ENCODE measurements around the gene GIMAP8. TPM values are rescaled to one million over a fixed set of nuclear protein-coding genes. Genes with fewer than 3 reads are reported as not detected.
"Not testable (repeated sequence)": the region's sequence is repeated elsewhere in the genome, so short reads cannot be mapped to it uniquely, and the experiment has no call there.

GIMAP8 gene
- total RNA-seq, 1 donor from 2014 or later, result under 0.01 TPM

DNA sequence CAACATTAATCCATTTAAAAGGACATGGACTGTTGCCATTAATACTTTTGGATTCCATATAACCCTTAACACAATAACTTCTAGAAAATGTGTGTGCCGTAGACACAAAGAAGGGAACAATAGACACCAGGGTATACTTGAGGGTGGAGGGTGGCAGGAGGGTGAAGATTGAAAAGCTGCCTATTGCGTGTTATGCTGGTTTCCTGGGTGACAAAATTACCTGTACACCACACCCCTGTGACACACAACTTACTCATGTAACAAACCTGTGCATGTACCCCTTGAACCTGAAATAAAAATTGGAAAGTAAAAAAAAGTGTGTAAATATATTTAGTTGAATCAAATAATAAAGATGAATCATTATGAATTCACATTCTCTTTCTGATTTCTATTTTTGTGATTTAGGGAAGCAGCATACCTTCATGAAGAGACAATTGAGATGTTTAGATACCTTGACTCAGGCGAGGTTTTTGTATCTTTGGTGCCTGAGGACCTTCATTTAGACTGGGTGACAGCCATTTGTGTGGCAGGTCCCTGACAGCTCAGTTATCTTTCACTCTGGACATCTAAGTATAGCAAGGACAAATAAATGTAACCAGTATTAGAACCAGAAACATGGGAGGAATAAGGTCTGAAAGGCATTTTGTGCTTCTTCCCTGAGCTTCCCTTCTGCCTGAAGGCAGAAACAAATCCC, 28.7 kb downstream of the GIMAP8 start:
- Histone ChIP-seq H3K36me3 (ENCODE audit: control insufficient read depth, insufficient read depth, low read length) (no peaks in the 10 kb centered on the region), H3K27me3 (ENCODE audit: control insufficient read depth, insufficient read depth, low read length) (no peaks in the 10 kb centered on the region), H3K4me3 (ENCODE audit: low read depth, low read length) (no peak overlapping the region)
- FAIRE-seq (no peak), DNase-seq (ENCODE audit: low read depth) (peak; percentile 98)
- TF ChIP-seq CTCF (IDR thresholded peaks at IDR 0.05; ENCODE audit: insufficient read depth, low read length, severe bottlenecking), result no peak

DNA sequence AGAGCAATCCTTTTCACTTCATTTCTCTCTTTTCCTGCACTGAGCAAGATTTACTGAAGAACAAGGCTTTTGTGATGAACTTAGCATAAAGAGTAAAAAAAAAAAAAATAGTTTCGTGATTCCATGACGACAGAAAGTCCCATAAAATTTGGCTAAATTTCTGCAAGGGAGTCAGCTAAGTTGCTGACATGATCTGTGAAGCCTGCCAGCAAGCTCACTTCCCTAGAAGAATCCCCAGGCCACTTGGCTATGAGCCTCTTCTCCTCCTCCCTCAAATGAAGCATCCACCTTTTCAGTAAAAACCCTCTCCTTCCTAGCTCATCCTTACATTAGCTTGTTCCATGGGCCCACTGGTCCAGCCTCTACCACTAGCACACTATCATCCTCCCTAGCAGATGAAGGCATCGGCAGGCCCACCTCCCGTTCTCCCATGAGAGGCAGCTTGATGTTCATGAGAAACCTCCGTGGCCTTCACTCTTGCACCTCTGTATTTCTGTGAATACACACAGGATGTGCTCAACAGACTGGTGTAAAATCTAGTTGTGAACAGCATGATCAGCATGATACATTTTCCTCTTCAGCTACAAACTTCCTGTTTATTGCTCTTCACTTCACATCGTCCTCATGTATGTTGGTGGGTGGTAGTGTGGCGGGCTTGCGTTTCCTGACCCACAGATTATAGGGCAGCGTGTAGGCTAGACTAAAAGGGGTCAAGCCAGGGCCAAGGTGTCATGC, 30.9 kb downstream of the GIMAP8 start:
- FAIRE-seq (no peak), DNase-seq (ENCODE audit: low read depth) (no peak)
- no peak for TF ChIP-seq CTCF (IDR thresholded peaks at IDR 0.05; ENCODE audit: insufficient read depth, low read length, severe bottlenecking)
- Histone ChIP-seq H3K36me3 (ENCODE audit: control insufficient read depth, insufficient read depth, low read length) (no peaks in the 10 kb centered on the region), H3K4me3 (ENCODE audit: low read depth, low read length) (no peak overlapping the region), H3K27me3 (ENCODE audit: control insufficient read depth, insufficient read depth, low read length) (no peaks in the 10 kb centered on the region)

DNA sequence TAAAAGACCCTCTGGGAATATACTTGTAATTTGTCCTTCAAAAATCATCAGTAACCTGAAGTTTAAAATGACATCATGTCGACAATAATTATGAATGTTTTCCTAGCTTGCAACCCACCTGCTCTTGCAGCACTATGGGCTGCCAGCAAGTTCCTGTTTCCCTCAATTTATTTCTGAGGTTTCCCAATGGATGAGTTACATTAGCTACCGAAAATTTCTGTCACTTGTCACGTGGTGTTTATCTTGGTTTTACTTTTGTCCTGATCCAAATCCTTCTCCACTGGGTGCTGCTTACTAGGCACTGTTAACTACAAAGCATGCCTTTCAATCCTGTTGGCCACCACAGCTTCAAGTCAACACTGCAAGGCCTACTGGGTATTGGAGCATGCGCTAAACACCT, 31.5 kb downstream of the GIMAP8 start:
- no peak for TF ChIP-seq CTCF (IDR thresholded peaks at IDR 0.05; ENCODE audit: insufficient read depth, low read length, severe bottlenecking)

DNA sequence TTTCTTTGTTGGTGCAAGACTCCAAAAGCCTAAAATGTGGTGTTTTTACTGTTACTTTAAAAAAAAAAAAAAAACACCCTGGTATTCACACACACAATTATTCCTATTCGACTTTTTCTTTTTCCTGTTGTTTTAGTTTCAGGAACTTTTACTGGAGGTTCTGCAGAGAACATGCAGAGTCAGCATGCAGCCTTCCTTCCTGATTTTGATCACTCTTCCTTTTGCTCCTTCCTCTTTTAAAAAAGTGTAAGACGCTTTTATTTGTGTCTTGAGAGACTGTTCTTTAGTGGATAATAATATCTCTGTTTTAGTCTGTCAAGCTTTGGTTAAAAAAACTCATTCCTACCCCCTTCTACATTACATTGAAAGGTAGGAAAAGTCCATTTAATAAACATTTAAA, 33.1 kb downstream of the GIMAP8 start:
- H3K36me3 ChIP-seq (ENCODE audit: control insufficient read depth, insufficient read depth, low read length); H3K27me3 ChIP-seq (ENCODE audit: control insufficient read depth, insufficient read depth, low read length); FAIRE-seq; H3K4me3 ChIP-seq (ENCODE audit: low read depth, low read length); DNase-seq (ENCODE audit: low read depth): not testable (repeated sequence)

More for the DNA sequence above, 31.5 kb downstream of the GIMAP8 start:
- DNase-seq (ENCODE audit: low read depth) (no peak), FAIRE-seq (peak; percentile 93)
- no peaks in the 10 kb centered on the region for H3K27me3 ChIP-seq (ENCODE audit: control insufficient read depth, insufficient read depth, low read length)
- H3K4me3 ChIP-seq (ENCODE audit: low read depth, low read length), result no peak overlapping the region
- no peaks in the 10 kb centered on the region for H3K36me3 ChIP-seq (ENCODE audit: control insufficient read depth, insufficient read depth, low read length)

GRCh38 chr7:150484071-150484470, 33.6 kb downstream of the GIMAP8 start:
- not testable (repeated sequence) for DNase-seq (ENCODE audit: low read depth); H3K27me3 ChIP-seq (ENCODE audit: control insufficient read depth, insufficient read depth, low read length)
- peak; percentile 32 for FAIRE-seq

DNA sequence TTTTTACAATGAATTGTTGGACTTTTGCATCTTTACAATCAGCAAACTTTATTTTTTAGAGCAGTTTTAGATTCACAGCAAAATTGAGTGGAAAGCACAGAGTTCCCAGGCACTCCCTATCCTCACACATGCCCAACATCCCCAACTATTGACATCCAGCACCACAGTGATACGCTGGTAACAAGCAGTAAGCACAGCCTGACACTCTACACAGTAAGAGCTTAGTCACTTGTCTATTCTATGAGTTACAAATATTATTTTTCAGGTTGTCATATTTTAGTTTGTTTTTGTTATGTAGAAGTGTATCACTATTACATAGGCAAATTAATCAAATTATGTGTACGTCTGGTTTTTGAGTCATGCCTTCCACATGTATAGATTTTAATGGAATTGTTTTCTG, 37.2 kb downstream of the GIMAP8 start:
- DNase-seq (ENCODE audit: low read depth), result no peak
- Histone ChIP-seq H3K27me3 (ENCODE audit: control insufficient read depth, insufficient read depth, low read length) (no peaks in the 10 kb centered on the region), H3K36me3 (ENCODE audit: control insufficient read depth, insufficient read depth, low read length) (no peaks in the 10 kb centered on the region), H3K4me3 (ENCODE audit: low read depth, low read length) (no peak overlapping the region)
- TF ChIP-seq CTCF (IDR thresholded peaks at IDR 0.05; ENCODE audit: insufficient read depth, low read length, severe bottlenecking), result no peak
- FAIRE-seq, result no peak

More at GRCh38 chr7:150484071-150484470, 33.6 kb downstream of the GIMAP8 start:
- not testable (repeated sequence) for H3K4me3 ChIP-seq (ENCODE audit: low read depth, low read length); H3K36me3 ChIP-seq (ENCODE audit: control insufficient read depth, insufficient read depth, low read length)
